KMS-11 (cell line): Measurements from ENCODE around the gene SERPINA6.

Source experiments
- H2AFZ ChIP-seq: fragments of 200-600 bp; sonication (generic); 2 replicates; pipeline ENCODE4 v1.6.1; 2016; ENCODE audit warnings: antibody characterized with exemption, mixed run types, low read depth
- H3K27ac ChIP-seq: fragments of 200-600 bp; sonication (generic); 2 replicates; pipeline ENCODE4 v1.6.1; 2016; ENCODE audit warnings: mild to moderate bottlenecking, mixed run types
- H3K27me3 ChIP-seq: fragments of 200-600 bp; sonication (generic); 2 replicates; pipeline ENCODE4 v1.6.1; 2017; ENCODE audit warnings: mild to moderate bottlenecking, low read depth, mixed run types, moderate library complexity; ENCODE audit not compliant: insufficient read depth
- H3K36me3 ChIP-seq: fragments of 200-600 bp; sonication (generic); 2 replicates; pipeline ENCODE4 v1.6.1; 2017; ENCODE audit warnings: mild to moderate bottlenecking, mixed run types; ENCODE audit not compliant: insufficient read depth
- H3K4me1 ChIP-seq: fragments of 200-600 bp; sonication (generic); 2 replicates; pipeline ENCODE4 v1.6.1; 2016; ENCODE audit warnings: mild to moderate bottlenecking, low read depth, mixed run types; ENCODE audit not compliant: poor library complexity, severe bottlenecking
- H3K4me2 ChIP-seq: fragments of 200-600 bp; sonication (generic); 2 replicates; pipeline ENCODE4 v1.7.0; 2016; ENCODE audit warnings: mild to moderate bottlenecking, mixed run types
- H3K4me3 ChIP-seq: fragments of 200-600 bp; sonication (generic); IDR thresholded peaks from 2 replicates; pipeline ENCODE4 v1.6.1; 2017; ENCODE audit warnings: low read depth, low read length, mixed read lengths; ENCODE audit not compliant: insufficient read depth
- H3K79me2 ChIP-seq: fragments of 200-600 bp; sonication (generic); 2 replicates; pipeline ENCODE4 v1.6.1; 2016; ENCODE audit warnings: low read depth, mixed run types; ENCODE audit not compliant: insufficient read depth
- H3K9ac ChIP-seq: fragments of 200-600 bp; sonication (generic); 2 replicates; pipeline ENCODE4 v1.6.1; 2016; ENCODE audit warnings: mild to moderate bottlenecking, mixed run types
- H4K20me1 ChIP-seq: fragments of 200-600 bp; sonication (generic); 2 replicates; pipeline ENCODE4 v1.6.1; 2016; ENCODE audit warnings: mild to moderate bottlenecking, mixed run types; ENCODE audit not compliant: insufficient read depth
- CTCF ChIP-seq: fragments of 200-600 bp; sonication (generic); conservative IDR thresholded peaks from 2 replicates; pipeline ENCODE4 v1.6.1; 2017; ENCODE audit warnings: low read depth, mild to moderate bottlenecking, antibody characterized with exemption, low read length, moderate library complexity, mixed read lengths

Gene SERPINA6

GRCh38 chr14:94365624-94366023 lies 42.5 kb upstream of the SERPINA6 start:
- no peaks in the 10 kb centered on the region for H3K79me2 ChIP-seq
- TF ChIP-seq CTCF, result no peak
- no peak overlapping the region for H3K4me3 ChIP-seq
- H3K27me3 ChIP-seq, result no peaks in the 10 kb centered on the region
- H4K20me1 ChIP-seq, result no peaks in the 10 kb centered on the region
- H3K4me2 ChIP-seq, result no peak overlapping the region
- H3K4me1 ChIP-seq, result no peaks in the 10 kb centered on the region
- no peak overlapping the region for H2AFZ ChIP-seq
- H3K27ac ChIP-seq, result no peak overlapping the region
- H3K9ac ChIP-seq, result no peak overlapping the region
- H3K36me3 ChIP-seq, result no peaks in the 10 kb centered on the region

- no peaks in the 10 kb centered on the region for H3K4me1 ChIP-seq
- H3K4me2 ChIP-seq, result no peak overlapping the region
- H3K79me2 ChIP-seq, result no peaks in the 10 kb centered on the region
- no peaks in the 10 kb centered on the region for H3K27me3 ChIP-seq
- H3K9ac ChIP-seq, result no peak overlapping the region
- H3K27ac ChIP-seq, result no peak overlapping the region
- no peak for TF ChIP-seq CTCF
- no peaks in the 10 kb centered on the region for H3K36me3 ChIP-seq
- H3K4me3 ChIP-seq, result no peak overlapping the region
- no peak overlapping the region for H2AFZ ChIP-seq
- H4K20me1 ChIP-seq, result no peaks in the 10 kb centered on the region
Observed at GRCh38 chr14:94364964-94365363, 41.8 kb upstream of the SERPINA6 start.

- H3K27ac ChIP-seq, result no peak overlapping the region
Observed at GRCh38 chr14:94364037-94364436, 40.9 kb upstream of the SERPINA6 start.

GRCh38 chr14:94363151-94363624 lies 40.1 kb upstream of the SERPINA6 start:
- Histone ChIP-seq H3K79me2 (no peaks in the 10 kb centered on the region), H3K4me2 (no peak overlapping the region), H2AFZ (no peak overlapping the region), H3K9ac (no peak overlapping the region), H3K27me3 (no peaks in the 10 kb centered on the region), H3K4me3 (no peak overlapping the region), H3K27ac (no peak overlapping the region), H3K4me1 (no peaks in the 10 kb centered on the region), H3K36me3 (no peaks in the 10 kb centered on the region), H4K20me1 (no peaks in the 10 kb centered on the region)
- TF ChIP-seq CTCF, result no peak

More at GRCh38 chr14:94364037-94364436, 40.9 kb upstream of the SERPINA6 start:
- Histone ChIP-seq H4K20me1 (no peaks in the 10 kb centered on the region), H3K79me2 (no peaks in the 10 kb centered on the region), H3K27me3 (no peaks in the 10 kb centered on the region), H3K4me3 (no peak overlapping the region), H2AFZ (no peak overlapping the region), H3K9ac (no peak overlapping the region), H3K4me2 (no peak overlapping the region), H3K4me1 (no peaks in the 10 kb centered on the region), H3K36me3 (no peaks in the 10 kb centered on the region)
- TF ChIP-seq CTCF, result no peak
